ENCODE results near the gene PPP2R1A. TPM values are rescaled to one million over a fixed set of nuclear protein-coding genes. Genes with fewer than 3 reads are reported as not detected.

The PPP2R1A gene
- total RNA-seq (2022; extraction: Qiagen RNA extraction): 207 to 312 TPM (median 302 TPM) in 5 replicates

GRCh38 chr19:52189735-52190486 is at the start of gene PPP2R1A:
Gene PPP2R1A, plus strand, starts transcription at chr19:52190052. Its CDS starts 45 bp downstream, at chr19:52190097.

GRCh38 chr19:52171321-52172169 is 18.3 kb upstream of the PPP2R1A start, which contains the start of gene ZNF836:
Gene ZNF836, minus strand, starts transcription at chr19:52171621. Its CDS starts 3,549 bp downstream, at chr19:52168072.

GRCh38 chr19:52269338-52270261 is 79.7 kb downstream of the PPP2R1A start, which contains the start of gene ZNF766:
Gene ZNF766, plus strand, starts transcription at chr19:52269587. Its CDS starts 27 bp downstream, at chr19:52269614.

Other genes with a start within 250 kb of the PPP2R1A start
- 3.6 to 6.2 TPM (median 4.2 TPM) in 5 replicates for gene ZNF350, start 203.2 kb upstream of the PPP2R1A start, total RNA-seq (2022; extraction: Qiagen RNA extraction)
- gene ZNF615, start 181.8 kb upstream of the PPP2R1A start, total RNA-seq (2022; extraction: Qiagen RNA extraction): 2.8 to 4.8 TPM (median 3.5 TPM) in 5 replicates
- gene ZNF614, start 161.7 kb upstream of the PPP2R1A start, total RNA-seq (2022; extraction: Qiagen RNA extraction): 2.5 to 3.1 TPM (median 3.0 TPM) in 5 replicates
- 1.4 to 2.2 TPM (median 1.9 TPM) in 5 replicates for gene ZNF432, start 141.2 kb upstream of the PPP2R1A start, total RNA-seq (2022; extraction: Qiagen RNA extraction)
- gene ZNF841, start 94.3 kb upstream of the PPP2R1A start, total RNA-seq (2022; extraction: Qiagen RNA extraction): 2.0 to 2.6 TPM (median 2.4 TPM) in 5 replicates
- gene ZNF616, start 50.1 kb upstream of the PPP2R1A start, total RNA-seq (2022; extraction: Qiagen RNA extraction): 0.55 to 1.1 TPM (median 0.66 TPM) in 5 replicates
- 0.41 to 1.6 TPM (median 0.61 TPM) in 5 replicates for gene ZNF836, start 18.4 kb upstream of the PPP2R1A start, total RNA-seq (2022; extraction: Qiagen RNA extraction)
- gene ZNF766, start 79.5 kb downstream of the PPP2R1A start, total RNA-seq (2022; extraction: Qiagen RNA extraction): 7.5 to 11.5 TPM (median 9.5 TPM) in 5 replicates
- 7.0 to 16.7 TPM (median 16.1 TPM) in 5 replicates for gene ZNF480, start 107.1 kb downstream of the PPP2R1A start, total RNA-seq (2022; extraction: Qiagen RNA extraction)
- not detected in 5 replicates for gene ZNF610, start 146.2 kb downstream of the PPP2R1A start, total RNA-seq (2022; extraction: Qiagen RNA extraction)
- 0.39 to 1.3 TPM (median 0.81 TPM) in 5 replicates for gene ZNF880, start 179.9 kb downstream of the PPP2R1A start, total RNA-seq (2022; extraction: Qiagen RNA extraction)
- gene ZNF528, start 207.8 kb downstream of the PPP2R1A start, total RNA-seq (2022; extraction: Qiagen RNA extraction): 0.05 to 0.39 TPM (median 0.17 TPM) in 4 of 5 replicates, not detected in the other
- not detected in 5 replicates for gene ZNF534, start 239.1 kb downstream of the PPP2R1A start, total RNA-seq (2022; extraction: Qiagen RNA extraction)